K562 (cell line): Measurements from ENCODE around the gene HSPB7. TPM values are rescaled to one million over a fixed set of nuclear protein-coding genes. Genes with fewer than 3 reads are reported as not detected.

ENCODE experiments used
- BRD9 ChIP-seq: fragments of 450-650 bp; IDR thresholded peaks from 2 replicates; pipeline ENCODE4 v1.6.1; 2018; ENCODE audit warnings: low read depth; ENCODE audit not compliant: partially characterized antibody
- CAMTA2 ChIP-seq: fragments of 250-450 bp; sonication (Bioruptor Pico); conservative IDR thresholded peaks from 2 replicates; pipeline ENCODE4 v1.5.1; 2022
- ELK1 ChIP-seq: sonication (generic); formaldehyde crosslinking; IDR thresholded peaks from 2 replicates; pipeline ENCODE4 v1.8.1; 2022; ENCODE audit warnings: missing genetic modification reagents
- FOXJ3 ChIP-seq: sonication (generic); formaldehyde crosslinking; IDR thresholded peaks from 2 replicates; pipeline ENCODE4 v1.4.0; 2020; ENCODE audit warnings: mild to moderate bottlenecking, missing genetic modification reagents
- GTF2F1 ChIP-seq: IDR thresholded peaks from 2 replicates; pipeline ENCODE4 v1.6.1; 2011; ENCODE audit warnings: low read depth, low read length, improper control_type of control experiment
- HCFC1 ChIP-seq: IDR thresholded peaks from 2 replicates; pipeline ENCODE4 v1.6.1; 2012; ENCODE audit warnings: low read depth, low read length, improper control_type of control experiment
- L3MBTL2 ChIP-seq: fragments of 450-650 bp; IDR thresholded peaks from 2 replicates; pipeline ENCODE4 v1.6.1; 2016; ENCODE audit warnings: mild to moderate bottlenecking, moderate library complexity
- MED1 ChIP-seq: sonication (generic); formaldehyde crosslinking; IDR thresholded peaks from 2 replicates; pipeline ENCODE4 v1.8.1; 2023; ENCODE audit warnings: missing genetic modification reagents, borderline replicate concordance
- NEUROD1 ChIP-seq: fragments of 150-350 bp; IDR thresholded peaks from 2 replicates; pipeline ENCODE4 v1.6.1; 2014; ENCODE audit warnings: borderline replicate concordance, low read length, low read depth; ENCODE audit not compliant: partially characterized antibody
- NR2F6 ChIP-seq: fragments of 450-650 bp; formaldehyde crosslinking; IDR thresholded peaks from 2 replicates; pipeline ENCODE4 v1.4.0; 2020; ENCODE audit warnings: mild to moderate bottlenecking
- POLR2H ChIP-seq: IDR thresholded peaks from 2 replicates; pipeline ENCODE4 v1.6.1; 2016; ENCODE audit warnings: missing genetic modification characterization, low read depth, mild to moderate bottlenecking, control low read depth, missing compliant biosample characterization, moderate library complexity
- RAD21 ChIP-seq, 2 experiments: fragments of 250-450 bp in 1 of 2; fragments of 450-650 bp in 1 of 2; sonication (Bioruptor Pico) in 1 of 2; formaldehyde crosslinking in 1 of 2; IDR thresholded peaks in 1 of 2; conservative IDR thresholded peaks in 1 of 2; 2 replicates each; pipeline versions ENCODE4 v1.4.0 to v1.8.0; 2020 to 2022; ENCODE audit warnings: mild to moderate bottlenecking in 2 of 2, moderate library complexity in 1 of 2
- RBM34 ChIP-seq: fragments of 200-400 bp; formaldehyde crosslinking; IDR thresholded peaks from 2 replicates; pipeline ENCODE4 v1.6.1; 2018; ENCODE audit warnings: low read length, borderline replicate concordance; ENCODE audit not compliant: insufficient read depth
- SIN3A ChIP-seq, 2 experiments: fragments of 150-350 bp in 1 of 2; IDR thresholded peaks; 2 replicates each; pipeline ENCODE4 v1.6.1; 2011 to 2016; ENCODE audit warnings: borderline replicate concordance in 2 of 2, low read depth in 2 of 2, low read length in 2 of 2, mild to moderate bottlenecking in 2 of 2, moderate library complexity in 2 of 2; ENCODE audit not compliant: control insufficient read depth in 1 of 2
- SMAD3 ChIP-seq: fragments of 450-650 bp; formaldehyde crosslinking; conservative IDR thresholded peaks from 2 replicates; pipeline ENCODE4 v1.4.0; 2020; ENCODE audit warnings: mild to moderate bottlenecking
- TAF9B ChIP-seq: fragments of 450-650 bp; IDR thresholded peaks from 2 replicates; pipeline ENCODE4 v1.6.1; 2018; ENCODE audit warnings: mild to moderate bottlenecking; ENCODE audit not compliant: partially characterized antibody
- ZC3H8 ChIP-seq: fragments of 450-650 bp; IDR thresholded peaks from 2 replicates; pipeline ENCODE4 v1.6.1; 2017
- ZNF140 ChIP-seq: fragments of 250-450 bp; sonication (Bioruptor Pico); IDR thresholded peaks from 2 replicates; pipeline ENCODE4 v1.8.0; 2021; ENCODE audit warnings: moderate library complexity, mild to moderate bottlenecking, inconsistent platforms
- ZNF175 ChIP-seq: fragments of 200-800 bp; sonication (Bioruptor generic); IDR thresholded peaks from 2 replicates; pipeline ENCODE4 v1.6.1; 2016; ENCODE audit warnings: low read depth, mild to moderate bottlenecking, missing genetic modification characterization, missing compliant biosample characterization
- ZNF24 ChIP-seq: fragments of 450-650 bp; IDR thresholded peaks from 2 replicates; pipeline ENCODE4 v1.6.1; 2016
- ZNF592 ChIP-seq: fragments of 450-650 bp; IDR thresholded peaks from 2 replicates; pipeline ENCODE4 v1.6.1; 2017; ENCODE audit warnings: antibody characterized with exemption, mild to moderate bottlenecking
- ZNF696 ChIP-seq: fragments of 250-450 bp; sonication (Bioruptor Pico); conservative IDR thresholded peaks from 2 replicates; pipeline ENCODE4 v1.4.0; 2020; ENCODE audit warnings: mild to moderate bottlenecking, moderate library complexity
- polyA plus RNA-seq, 8 experiments: library from polyadenylated mRNA; depleted of rRNA in 4 of 8; stranded (reverse) in 5 of 8; unstranded in 3 of 8; fragments of >200 nt; fragmentation: Nextera tagmentation in 2 of 8; fragmentation: Illumina TruSeq in 1 of 8; extraction: Ambion mirVana in 2 of 8; extraction: Trizol in 1 of 8; gene quantifications; 2 replicates each; pipeline versions ENCODE4 v1.2.1 to v1.2.3, GENCODE V29; 2011 to 2014; ENCODE audit warnings: inconsistent platforms in 1 of 8, missing spikeins in 1 of 8
- total RNA-seq, 7 experiments: library from RNA; depleted of rRNA in 6 of 7; stranded (reverse); fragments of >200 nt in 6 of 7; fragmentation: Illumina TruSeq in 2 of 7; extraction: Trizol in 2 of 7; gene quantifications; 2 replicates each; pipeline versions ENCODE4 v1.2.1 to v1.2.3, GENCODE V29; 2011 to 2021; ENCODE audit warnings: low replicate concordance in 1 of 7
- TF ChIP-seq, protein P1 (sequence below), 2 experiments: fragments of 200-800 bp in 1 of 2; sonication (Bioruptor generic) in 1 of 2; sonication (generic) in 1 of 2; formaldehyde crosslinking in 1 of 2; IDR thresholded peaks in 1 of 2; conservative IDR thresholded peaks in 1 of 2; 2 replicates each; pipeline versions ENCODE4 v1.5.0 to v1.6.1; 2016 to 2020; ENCODE audit warnings: missing compliant biosample characterization in 1 of 2, missing genetic modification characterization in 1 of 2, missing genetic modification reagents in 1 of 2

The HSPB7 gene
- total and polyA plus RNA-seq, 9 of the 15 experiments (the other 6 are each of a cell fraction or from before 2014, with no cell fraction given): 0.05 to 0.19 (median 0.07) TPM; not detected in 6

DNA sequence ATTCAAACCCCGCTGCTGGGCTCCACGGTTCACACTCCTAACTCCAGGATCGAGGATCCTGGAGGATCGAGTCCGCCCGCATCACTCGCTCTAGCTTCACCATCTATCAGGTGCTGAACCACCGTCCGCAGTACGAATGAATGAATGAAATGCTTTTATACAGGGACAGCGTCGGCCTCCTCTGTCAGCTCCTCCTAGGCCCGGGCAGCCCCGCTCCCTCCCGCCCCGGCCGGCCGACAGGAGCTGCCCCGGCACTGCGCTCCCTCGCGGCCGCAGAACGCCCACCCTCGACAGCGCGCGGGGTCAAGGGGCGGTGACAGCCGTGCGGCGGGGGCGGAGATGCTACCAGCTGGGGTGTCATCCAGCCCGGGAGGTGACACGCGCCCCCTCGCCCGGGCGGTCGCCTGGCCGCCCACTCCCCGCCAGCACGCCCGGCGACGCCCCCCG lies 42.5 kb downstream of the HSPB7 start (continued):
- TF ChIP-seq POLR2H (tag) (no peak), ZNF696 (CRISPR knock-in tag) (no peak), TAF9B (no peak), ZC3H8 (no peak), SMAD3 (CRISPR knock-in tag) (no peak), MED1 (CRISPR knock-in tag) (no peak), SIN3A (IDR thresholded peaks at IDR 0.05; ENCODE audit: borderline replicate concordance in 2 of 2, control insufficient read depth in 1 of 2, low read depth in 2 of 2, low read length in 2 of 2) (peak in 1 of 2 experiments; percentile 97; a peak in 3 of 4 replicates), NR2F6 (CRISPR knock-in tag) (no peak), HCFC1 (peak; percentile 23; the same call in 1 of the 2 replicates), ZNF175 (CRISPR knock-in tag) (no peak), ZNF592 (no peak), NEUROD1 (peak; percentile 2), FOXJ3 (CRISPR knock-in tag) (no peak), ZNF24 (peak; percentile 96), ZNF140 (CRISPR knock-in tag) (no peak), BRD9 (no peak), RBM34 (no peak), L3MBTL2 (no peak), ELK1 (CRISPR knock-in tag) (no peak), RAD21 (CRISPR knock-in tag; conservative IDR thresholded peaks at IDR 0.05 in 1 of 2, IDR thresholded peaks at IDR 0.05 in 1 of 2) (peak in 1 of 2 experiments; percentile 39; a peak in 2 of 4 replicates), CAMTA2 (CRISPR knock-in tag) (no peak), GTF2F1 (no peak)
- TF ChIP-seq, protein P1, sequence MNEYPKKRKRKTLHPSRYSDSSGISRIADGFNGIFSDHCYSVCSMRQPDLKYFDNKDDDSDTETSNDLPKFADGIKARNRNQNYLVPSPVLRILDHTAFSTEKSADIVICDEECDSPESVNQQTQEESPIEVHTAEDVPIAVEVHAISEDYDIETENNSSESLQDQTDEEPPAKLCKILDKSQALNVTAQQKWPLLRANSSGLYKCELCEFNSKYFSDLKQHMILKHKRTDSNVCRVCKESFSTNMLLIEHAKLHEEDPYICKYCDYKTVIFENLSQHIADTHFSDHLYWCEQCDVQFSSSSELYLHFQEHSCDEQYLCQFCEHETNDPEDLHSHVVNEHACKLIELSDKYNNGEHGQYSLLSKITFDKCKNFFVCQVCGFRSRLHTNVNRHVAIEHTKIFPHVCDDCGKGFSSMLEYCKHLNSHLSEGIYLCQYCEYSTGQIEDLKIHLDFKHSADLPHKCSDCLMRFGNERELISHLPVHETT (CRISPR knock-in tag; conservative IDR thresholded peaks at IDR 0.05 in 1 of 2, IDR thresholded peaks at IDR 0.05 in 1 of 2): no peak
